AG09309 (cell line): ENCODE results near the gene DGKB.

Source experiments
- DNase-seq: peaks from one replicate; pipeline ENCODE4 v3.0.0-alpha.2; 2010; ENCODE audit warnings: low read depth
- H3K4me3 ChIP-seq: 2 replicates; pipeline ENCODE4 v1.5.1; 2011; ENCODE audit warnings: mild to moderate bottlenecking, low read depth, low read length, moderate library complexity; ENCODE audit not compliant: control insufficient read depth
- CTCF ChIP-seq: IDR thresholded peaks from 2 replicates; pipeline ENCODE4 v1.5.1; 2011; ENCODE audit warnings: mild to moderate bottlenecking, low read depth, low read length, inconsistent platforms; ENCODE audit not compliant: insufficient read depth, control insufficient read depth; ENCODE audit errors: missing control alignments

Gene DGKB

GRCh38 chr7:14123923-14124322 lies 778.6 kb downstream of the DGKB start:
- TF ChIP-seq CTCF: no peak
- H3K4me3 ChIP-seq: no peak overlapping the region
- DNase-seq: no peak

- no peak for DNase-seq
- TF ChIP-seq CTCF: no peak
- H3K4me3 ChIP-seq: no peak overlapping the region
These were observed 786.9 kb downstream of the DGKB start for GRCh38 chr7:14115701-14116100.

GRCh38 chr7:14104861-14105260 lies 797.7 kb downstream of the DGKB start:
- DNase-seq: no peak
- no peak for TF ChIP-seq CTCF
- H3K4me3 ChIP-seq: no peak overlapping the region

GRCh38 chr7:14096159-14096558 lies 806.4 kb downstream of the DGKB start:
- no peak for TF ChIP-seq CTCF
- no peak for DNase-seq
- no peak overlapping the region for H3K4me3 ChIP-seq

- no peak for TF ChIP-seq CTCF
- no peak overlapping the region for H3K4me3 ChIP-seq
- DNase-seq: no peak
These were observed 807.2 kb downstream of the DGKB start for GRCh38 chr7:14095233-14095950.
